HG03469 (cell line): ENCODE results near the gene TRAF6.

ENCODE experiments used
- ATAC-seq: cut with Tn5 transposase; IDR thresholded peaks from one replicate; pipeline ENCODE4 v1.9.1; 2021; ENCODE audit warnings: mild to moderate bottlenecking, moderate library complexity, moderate number of reproducible peaks; ENCODE audit not compliant: unreplicated experiment

The TRAF6 gene

DNA sequence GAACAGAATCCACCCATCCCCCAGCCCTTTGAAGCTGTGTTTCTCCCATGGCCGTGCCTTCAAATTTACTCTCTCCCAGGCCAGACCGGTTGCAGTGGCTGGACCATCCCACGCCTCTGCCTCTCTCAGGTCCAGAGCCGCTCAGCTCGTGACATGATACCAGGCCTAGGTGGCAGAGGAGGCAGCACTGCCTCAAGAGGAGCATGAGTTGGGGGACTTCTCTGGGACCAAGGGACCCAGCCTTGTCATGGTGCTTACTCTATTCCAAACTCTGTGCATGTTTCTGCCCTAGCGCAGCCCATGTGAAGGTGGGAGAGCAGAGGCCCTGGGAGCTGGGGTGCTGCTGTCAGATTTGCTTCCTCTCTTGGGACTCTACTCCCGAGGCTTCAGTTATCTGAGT lies 51.0 kb downstream of the TRAF6 start:
- no peak for ATAC-seq

DNA sequence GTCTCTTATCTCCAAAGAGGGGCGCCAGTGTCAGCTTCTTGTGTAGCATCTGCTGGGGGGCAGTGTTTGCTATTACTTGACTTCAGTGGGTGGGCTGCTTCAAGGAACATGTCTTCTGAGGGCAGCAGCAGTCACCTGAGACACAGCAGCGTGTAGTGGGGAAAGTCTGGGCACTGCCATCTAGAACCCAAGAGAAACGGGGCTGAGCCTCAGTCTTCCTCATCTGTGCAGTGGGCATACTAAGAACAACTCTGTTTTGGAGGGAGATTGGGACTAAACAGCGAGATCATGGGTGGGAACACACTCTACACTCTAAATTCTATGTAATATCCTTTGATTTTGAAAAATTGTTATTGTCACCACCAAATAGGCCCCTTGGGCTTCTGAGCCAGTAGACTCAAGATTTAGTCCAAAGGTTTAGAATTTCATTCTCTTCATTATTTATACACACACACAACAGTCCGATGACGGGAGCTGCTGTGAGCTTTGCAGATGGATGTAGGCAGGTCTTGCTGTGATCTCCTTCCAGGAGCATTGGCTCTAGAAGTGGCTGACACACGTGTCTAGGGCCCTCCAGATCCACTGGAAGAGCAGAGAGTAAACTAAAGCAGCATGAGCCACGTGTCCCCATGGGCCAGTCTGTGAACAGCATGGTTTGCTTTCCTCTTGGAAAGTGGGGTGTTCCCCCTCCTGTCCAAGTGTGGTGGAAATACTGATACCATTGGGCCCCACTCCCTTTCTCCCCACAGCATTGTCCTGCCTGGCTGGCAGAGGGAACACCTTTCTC lies 51.8 kb downstream of the TRAF6 start:
- ATAC-seq, result no peak

DNA sequence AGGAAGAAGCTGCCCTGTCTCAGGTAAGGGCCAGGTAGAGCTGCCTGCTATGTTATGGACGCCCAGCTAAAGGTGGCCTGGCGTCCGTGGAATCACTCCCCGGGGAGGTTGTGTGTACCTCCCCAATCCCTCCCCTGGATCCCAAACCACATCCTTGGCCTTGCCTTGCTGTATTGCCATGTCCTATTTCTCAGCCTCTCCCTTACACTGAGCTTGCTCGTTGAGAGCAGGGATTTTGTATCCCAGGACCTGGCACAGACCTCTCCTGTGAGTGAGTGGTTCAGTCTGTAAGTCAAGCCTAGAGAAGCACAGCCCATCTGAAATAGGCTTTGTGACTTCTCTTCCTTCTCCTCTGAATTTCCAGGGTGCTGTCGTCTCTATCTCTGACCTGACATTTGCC lies 53.9 kb downstream of the TRAF6 start:
- ATAC-seq, result no peak

DNA sequence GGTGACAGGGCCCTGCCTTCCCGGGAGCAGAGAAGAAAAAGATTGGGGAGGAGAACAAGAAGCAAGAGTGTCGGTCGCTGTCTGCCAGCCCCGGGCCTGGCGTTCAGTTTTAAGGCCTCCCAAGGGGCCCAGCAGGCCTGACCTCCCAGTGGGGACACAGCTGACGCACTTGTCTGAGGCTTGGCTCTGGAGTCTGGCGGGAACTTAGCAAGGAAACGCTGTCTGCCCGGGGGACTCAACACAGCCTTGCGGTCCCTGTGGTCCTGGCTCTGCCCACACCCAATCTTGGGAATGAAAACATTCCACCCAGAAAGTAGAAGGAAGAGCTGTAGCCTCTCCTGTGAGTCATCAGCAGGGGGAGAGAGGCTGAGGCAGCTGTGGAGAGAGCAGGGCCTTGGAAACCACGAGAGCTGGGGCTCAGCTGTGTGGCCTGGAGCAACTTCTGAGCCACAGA lies 54.4 kb downstream of the TRAF6 start:
- ATAC-seq, result no peak

DNA sequence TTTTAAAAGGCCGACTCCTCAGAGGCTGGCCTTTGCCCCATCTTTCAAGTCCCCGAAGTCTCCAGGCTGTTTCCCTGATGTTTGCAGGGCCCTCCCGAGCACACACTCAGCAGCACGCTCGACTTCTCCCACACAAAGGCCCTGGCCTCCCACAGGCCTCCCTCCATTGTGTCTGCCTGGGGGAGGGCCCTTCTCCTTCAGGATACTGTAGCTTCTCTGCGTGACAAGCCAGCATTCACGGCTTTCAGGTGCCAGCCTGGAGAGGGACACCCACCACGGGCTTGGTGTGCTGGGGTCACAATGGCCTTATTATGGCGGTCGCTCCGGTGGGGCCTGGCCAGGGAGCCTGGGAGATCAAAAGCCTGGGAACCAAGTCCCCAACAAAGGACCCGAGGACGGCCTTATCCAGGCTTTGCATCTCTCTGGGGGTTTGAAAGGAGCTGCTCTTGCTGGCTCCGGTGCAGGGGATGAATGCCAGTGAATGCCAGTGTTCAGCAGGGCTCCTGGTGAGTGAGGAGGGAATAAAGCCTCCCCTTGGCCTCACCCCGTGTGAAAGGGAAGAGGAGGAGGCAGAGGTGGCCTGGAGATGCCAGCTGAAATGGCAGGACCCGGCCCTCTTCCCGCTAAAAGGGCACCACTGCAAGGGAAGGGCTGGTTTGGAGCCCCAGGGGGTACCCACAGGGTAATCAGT lies 55.0 kb downstream of the TRAF6 start:
- ATAC-seq, result no peak

DNA sequence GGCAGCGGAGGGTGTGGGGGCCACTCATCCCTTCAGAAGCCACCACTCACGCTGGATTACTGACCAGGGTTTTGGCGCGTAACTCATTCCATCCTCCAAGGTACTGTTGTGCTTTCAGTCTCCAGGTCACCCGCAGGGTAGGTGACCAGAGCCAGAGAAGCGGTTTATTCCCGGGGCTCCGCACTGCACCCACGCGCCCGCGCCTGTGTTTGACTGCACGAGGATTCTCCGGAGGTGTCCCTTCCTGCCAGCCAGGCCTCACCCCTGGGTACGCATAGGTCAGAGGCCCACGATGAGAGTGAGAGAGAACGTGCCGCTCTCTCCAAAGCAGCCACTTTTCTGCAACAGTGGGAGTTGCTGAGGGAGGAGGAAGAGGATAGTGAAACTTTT lies 55.5 kb downstream of the TRAF6 start:
- ATAC-seq, result no peak

DNA sequence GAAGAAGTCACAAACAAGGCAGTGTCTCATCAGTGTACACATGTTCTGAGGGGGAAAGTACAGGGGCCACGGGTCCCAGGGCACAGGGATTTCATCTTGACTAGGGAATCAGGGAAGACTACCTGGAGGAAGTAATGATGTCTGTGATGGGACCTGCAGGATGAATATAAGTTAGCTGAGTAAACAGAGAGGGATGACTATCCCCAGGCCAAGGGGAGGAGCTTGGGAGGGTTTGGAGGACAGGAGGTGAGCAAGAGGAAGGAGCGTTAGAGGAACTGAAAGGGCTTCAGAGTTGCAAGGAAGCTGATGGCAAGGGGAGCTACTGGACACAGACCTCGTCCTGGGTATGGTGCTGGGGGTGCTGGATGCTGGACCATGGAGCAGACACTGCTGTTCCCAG lies 56.4 kb downstream of the TRAF6 start:
- no peak for ATAC-seq

DNA sequence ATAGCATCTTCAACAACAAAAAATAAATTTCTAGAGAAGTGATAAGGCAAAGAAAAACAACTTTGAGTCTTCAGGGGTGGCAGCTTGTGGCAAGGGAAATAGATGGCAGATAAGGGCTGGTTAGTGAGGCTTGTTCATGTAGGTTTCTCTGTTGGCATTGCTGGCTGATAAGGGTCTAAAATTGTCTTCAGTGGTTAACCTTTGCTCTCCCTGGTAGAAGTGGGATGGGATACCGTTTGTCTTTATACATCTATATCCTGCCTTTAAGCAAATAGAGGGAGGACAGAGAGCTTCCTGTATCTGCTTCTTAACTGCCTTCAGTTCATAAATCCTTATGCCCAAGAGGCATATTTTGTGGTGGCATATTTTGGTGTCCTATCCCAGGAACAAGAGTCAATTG lies 57.1 kb downstream of the TRAF6 start:
- ATAC-seq, result no peak

DNA sequence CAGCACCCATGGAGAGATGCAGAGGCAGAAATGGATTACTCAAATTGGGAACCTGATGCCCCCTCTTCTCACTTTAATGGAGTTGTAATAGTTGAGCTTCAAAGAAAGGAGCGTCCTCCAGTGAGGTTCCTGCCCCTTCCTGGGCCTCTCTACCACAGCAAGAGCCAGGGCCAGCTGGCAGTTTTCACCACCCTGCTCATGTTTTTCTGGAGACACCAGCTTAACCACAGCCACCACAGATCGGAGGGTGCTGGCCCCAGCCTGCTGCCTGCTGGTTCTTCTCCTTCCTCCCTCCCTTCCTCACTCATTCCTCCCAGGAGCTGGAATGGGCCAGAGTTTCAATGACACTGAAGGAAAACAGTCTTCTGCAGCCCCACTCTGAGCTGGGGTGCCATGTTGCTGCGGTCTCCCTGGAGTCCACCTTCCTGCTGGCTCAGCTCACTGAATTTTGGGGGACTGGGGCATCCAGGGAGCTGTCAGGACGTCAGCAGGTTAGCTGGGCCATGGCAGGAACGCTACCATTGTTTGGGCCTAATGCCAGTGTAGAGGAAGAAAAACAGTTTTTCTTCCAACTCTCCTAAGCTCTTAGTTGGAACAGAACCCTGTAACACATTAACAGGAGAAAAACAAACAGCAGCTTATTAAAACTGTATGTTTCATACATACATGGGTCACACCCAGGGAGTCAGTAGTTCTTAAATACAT lies 57.7 kb downstream of the TRAF6 start:
- no peak for ATAC-seq

DNA sequence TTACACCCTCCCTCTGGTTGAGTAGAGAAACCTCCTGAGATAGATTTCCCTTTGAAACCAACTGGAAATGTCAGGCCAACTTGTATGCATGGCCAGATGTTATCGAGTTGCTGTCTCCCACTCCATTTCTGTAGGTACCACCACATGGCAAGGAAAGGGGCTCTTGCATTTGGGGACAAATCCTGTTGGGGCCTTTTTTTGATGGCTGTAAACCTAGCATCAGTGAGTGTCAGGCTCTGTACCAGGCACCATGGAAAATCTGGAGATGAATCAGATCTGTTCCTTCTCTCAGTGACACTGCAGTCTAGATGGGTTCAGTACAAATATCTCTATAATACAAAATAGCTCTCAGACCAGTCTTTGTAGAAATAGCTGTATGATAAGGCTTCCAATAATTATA lies 58.4 kb downstream of the TRAF6 start:
- no peak for ATAC-seq

DNA sequence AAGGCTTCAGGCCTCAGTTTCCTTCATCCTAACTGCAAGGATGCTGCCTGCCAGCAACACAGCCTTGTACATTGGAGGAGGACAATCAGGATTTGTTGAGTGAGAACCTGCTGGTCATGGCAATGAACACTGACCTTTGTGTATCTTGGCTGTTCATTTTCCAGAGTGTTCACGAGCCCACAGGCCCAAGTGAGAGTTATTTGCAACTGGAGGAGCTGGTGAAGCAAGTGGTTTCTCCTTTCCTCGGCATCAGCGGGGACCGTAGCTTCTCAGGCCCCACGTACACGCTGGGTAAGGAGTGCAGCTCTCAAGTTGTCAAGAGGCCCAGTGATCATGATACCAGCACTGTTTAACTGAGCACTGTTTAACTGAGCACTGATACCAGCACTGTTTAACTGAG lies 59.0 kb downstream of the TRAF6 start:
- no peak for ATAC-seq

DNA sequence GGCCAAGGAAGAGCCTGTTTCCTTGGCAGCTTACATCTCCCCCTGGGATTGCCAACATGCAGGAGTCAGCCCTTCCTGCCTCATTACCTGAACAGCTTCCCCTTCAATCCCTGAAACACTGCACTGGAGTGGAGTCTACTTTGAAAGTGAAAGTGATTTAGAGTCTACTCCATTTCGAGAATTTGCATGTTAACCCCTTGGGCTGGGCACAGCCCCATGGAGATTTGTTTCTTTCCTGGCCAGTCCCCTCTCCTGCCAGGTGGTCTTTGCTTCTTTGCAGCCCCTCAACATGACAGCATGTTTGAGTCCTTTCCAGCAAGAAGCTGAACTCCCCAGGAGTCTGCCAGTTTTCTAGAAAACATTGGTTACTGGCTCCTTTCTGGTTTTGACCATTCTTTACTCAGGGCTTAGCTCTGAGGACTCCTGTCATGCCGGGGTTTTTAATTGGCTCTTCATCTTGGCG lies 59.9 kb downstream of the TRAF6 start:
- ATAC-seq, result peak; percentile 65

DNA sequence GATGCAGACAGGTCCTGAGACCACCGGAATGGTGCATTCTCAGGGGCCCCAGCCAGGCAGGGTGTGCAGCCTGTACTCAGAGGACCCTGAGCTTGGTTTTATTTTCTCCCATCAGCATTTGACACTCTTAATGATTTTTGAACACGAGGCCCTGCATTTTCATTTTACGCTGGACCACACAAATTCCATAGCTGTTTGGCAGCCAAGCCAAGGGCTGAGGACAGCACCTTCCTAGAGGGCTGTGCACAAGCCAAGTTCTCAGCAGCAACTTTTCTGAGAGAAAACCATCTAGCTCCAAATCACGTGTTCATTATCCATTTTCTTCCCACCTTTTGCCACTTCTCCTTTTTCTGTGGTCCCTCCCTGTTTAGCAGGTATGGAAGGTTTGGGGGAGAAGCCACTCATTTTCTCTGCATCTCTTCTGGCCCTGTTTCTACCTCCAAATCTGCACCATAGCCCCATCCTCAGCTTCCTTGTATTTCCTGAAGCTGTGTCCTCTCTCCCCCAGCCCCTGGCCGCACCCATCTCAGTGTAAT lies 60.4 kb downstream of the TRAF6 start:
- no peak for ATAC-seq

DNA sequence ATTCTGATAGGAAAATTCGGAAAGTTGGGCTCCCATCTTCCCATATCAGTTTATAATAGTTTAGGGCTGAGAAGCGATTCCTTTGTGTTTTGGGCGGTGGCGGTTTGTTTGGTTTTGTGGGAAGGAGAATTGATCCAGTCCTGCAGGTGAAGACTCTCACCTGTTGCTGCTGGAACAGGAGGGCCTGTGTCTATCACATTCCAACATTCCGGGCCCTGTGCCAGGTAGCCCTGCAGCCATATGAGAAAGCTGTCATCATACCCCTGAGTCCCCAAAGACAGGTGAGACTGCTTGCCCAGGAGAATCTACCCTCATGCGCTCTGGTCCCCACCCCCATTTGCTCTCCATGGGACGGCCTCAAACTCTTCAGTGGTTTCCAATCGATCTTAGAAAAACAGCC lies 62.1 kb downstream of the TRAF6 start:
- ATAC-seq, result no peak

DNA sequence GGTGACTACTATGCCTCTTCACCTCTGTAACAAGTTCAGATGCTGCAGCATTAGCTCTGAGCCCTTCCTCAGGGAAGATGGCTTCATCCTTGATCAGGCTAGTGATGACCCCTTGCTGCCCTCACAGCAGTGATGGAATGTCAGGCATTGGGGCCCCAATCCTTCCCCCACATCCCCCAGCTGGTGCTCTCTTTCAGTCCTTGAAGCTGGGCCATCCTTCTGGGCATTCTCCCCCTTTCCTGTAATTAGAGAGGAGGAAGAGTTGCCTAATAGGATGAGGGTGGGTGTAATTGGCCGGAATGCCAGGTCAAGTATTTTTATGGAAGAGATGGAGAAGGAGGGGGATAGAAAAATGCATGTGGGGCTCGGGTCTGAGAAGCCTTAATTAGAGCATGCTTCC lies 62.6 kb downstream of the TRAF6 start:
- no peak for ATAC-seq

DNA sequence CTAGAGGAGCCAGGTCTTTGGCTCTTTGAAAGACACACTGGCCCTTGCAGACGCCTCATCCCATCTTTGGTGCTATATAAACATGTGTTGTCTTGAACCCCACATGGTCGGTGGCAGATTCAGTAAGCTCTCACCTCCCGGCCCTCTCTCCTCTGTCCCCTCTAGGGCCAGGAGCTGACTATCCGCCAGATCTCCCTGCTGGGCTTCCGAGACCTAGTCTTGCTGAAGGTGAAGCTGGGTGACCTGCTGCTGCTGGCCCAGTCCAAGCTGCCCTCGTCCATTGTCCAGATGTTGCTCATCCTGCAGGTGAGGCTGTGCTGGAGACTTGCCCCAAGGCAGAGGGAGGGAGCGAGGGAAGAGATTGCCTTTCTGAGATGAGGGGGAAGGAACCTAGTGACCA lies 63.9 kb downstream of the TRAF6 start:
- ATAC-seq, result no peak

DNA sequence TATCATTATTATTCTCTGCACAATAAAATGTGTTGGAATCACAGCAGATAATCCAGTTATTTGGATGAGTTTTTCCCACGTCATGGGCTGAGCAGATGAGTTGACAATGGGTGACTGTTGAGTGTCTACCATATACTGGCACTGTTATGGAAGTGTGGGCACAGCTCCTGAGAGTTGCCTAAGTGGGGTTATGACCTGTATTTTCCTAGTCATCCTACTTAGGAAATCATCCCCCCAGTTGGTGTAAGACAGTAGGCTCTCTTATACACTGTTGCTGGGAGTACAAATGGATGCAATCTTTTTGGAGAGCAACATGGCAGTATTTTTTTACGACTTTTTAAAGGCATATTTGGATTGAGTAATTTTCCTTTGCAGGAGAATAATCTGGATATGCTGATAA lies 66.4 kb downstream of the TRAF6 start:
- no peak for ATAC-seq

DNA sequence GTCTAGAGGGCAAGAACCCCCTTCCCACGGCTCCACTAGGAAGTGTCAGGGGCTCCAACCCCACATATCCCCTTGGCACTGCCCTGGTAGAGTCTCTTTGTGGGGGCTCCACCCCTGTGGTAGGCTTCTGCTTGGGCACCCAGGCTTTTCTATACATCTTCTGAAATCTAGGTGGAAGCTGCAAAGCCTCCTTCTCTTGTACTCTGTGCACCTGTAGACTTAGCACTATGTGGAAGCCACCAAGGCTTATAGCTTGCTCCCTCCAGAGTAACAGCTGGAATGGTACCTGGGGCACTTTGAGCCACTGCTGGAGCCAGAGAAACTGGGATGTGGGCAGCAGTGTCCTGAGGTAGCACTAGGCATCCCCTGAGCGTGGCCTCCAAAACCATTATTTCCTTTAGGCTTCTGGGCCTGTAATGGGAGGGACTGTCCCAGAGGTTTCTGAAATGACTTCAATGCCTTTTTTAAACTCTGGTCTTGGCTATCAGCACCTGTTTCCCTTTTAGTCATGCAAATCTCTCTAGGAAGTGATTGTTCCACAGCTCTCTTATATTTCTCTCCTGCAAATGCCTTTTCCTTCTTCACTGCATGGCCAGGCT lies 68.4 kb downstream of the TRAF6 start:
- ATAC-seq, result peak; percentile 89

DNA sequence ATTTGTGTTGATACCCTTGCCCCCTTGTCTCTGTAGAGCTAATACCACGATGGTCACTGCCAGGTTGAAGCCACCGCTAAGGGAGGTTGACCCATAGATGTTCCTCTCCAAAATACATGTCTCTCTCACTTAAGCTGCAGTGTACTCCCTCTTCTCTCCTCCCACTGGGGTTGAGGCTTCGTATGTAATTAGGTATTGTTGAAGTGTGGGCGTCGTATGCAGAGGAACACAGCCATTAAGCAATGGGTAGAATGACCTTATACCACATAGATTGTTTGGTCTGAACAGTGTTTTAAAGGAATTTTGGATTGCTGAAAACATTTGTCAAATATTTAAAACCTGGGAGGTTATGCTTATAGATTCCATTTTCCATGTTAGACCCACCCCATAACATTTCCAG lies 71.9 kb downstream of the TRAF6 start:
- no peak for ATAC-seq

DNA sequence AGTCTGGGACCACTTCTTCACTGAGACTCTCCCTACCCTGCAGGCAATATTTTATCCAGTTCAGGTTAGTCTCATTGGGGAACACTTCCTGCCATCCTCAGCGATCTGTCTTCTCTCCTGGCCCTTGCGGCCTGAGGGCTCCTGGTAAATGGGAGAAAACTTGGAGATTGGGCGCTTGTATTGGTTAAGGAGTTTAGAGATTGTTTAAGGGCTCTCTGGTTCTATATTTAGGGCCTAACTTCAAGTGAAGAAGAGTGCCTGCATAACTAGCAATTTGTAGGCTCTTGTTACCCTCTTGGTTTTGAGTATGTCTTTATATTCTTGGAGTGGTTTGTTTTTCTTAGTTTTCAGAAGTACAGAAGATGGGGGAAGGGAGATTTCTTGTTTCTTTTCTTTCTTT lies 72.7 kb downstream of the TRAF6 start:
- no peak for ATAC-seq
